ENCODE data around the gene SWI5. TPM values are rescaled to one million over a fixed set of nuclear protein-coding genes. Genes with fewer than 3 reads are reported as not detected.
"Not testable (repeated sequence)": the region's sequence is repeated elsewhere in the genome, so short reads cannot be mapped to it uniquely, and the experiment has no call there.

SWI5 gene
- total RNA-seq, result 13.5 and 13.7 TPM in 2 replicates

DNA sequence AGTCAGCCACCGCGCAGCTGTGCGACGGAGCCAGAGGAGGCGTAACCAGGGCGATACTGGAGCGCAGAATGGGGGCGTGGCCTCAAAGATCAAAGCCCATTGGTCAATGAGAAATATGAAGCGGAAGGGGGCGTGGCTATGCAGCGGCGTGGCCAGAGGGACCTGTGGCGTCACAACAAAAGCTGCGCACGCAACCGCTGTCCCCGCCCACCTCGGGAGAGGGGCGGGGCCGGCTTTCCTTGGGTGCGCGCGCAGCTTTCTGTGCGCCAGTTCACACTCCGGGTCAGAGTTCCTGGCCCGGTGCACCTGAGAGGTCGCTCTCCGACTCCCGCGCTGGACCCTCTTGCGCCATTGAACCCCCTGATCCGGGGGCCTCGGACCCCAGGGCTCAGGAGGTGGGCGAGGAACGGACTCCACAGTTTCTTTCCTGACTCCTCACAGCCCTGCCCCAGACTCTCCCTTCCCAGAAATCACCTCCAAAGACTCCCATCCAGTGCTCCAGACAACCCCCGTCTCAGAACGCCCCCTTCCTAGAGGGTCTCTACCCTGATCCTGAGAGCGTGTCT, at the start of gene SWI5:
TSS of gene SWI5 (plus strand) at position 269 of the 566 bp plus-strand sequence.
- intact Hi-C loops (cut with micrococcal nuclease), result loop anchor here (1.0 to 5.0 kb wide), 3 partner anchors 64 to 149 kb away; partner anchors contain the start of genes CIZ1, PTGES2 and SLC27A4
- H3K36me3 Mint-ChIP-seq (ENCODE audit: low read depth), result peaks cover 24% of the 10 kb centered on the region
- peak; percentile 100 for DNase-seq (ENCODE audit: low spot score)
- no peaks in the 10 kb centered on the region for H3K27me3 Mint-ChIP-seq (ENCODE audit: low read depth)
- no peaks in the 10 kb centered on the region for H3K9me3 Mint-ChIP-seq
- peak within 1 kb of the TSS; percentile 97 for H3K4me3 Mint-ChIP-seq (ENCODE audit: low read depth)
- peak within 1 kb of the TSS; percentile 89 for H3K27ac Mint-ChIP-seq
- H3K4me1 Mint-ChIP-seq (ENCODE audit: low read depth), result peaks cover 40% of the 10 kb centered on the region

DNA sequence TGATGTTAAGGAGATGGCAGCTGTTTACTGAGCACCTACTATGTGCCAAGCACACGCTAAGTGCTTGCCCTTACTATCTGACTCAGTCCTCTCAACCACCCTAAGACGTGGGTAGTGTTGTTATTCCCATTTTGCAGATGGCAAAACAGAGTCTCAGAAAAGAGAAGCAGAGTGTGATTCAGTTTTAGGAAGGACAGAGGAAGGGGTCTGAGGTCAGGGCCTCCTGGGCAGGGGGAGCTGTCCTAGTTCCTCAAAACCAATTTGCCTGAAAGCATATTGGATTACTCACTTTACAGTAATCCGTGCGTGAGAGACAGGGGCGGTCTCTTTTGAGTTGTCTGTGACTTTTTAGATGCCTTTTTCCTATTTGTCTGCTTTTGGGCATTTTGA, 49.7 kb upstream of the SWI5 start:
- H3K36me3 Mint-ChIP-seq (ENCODE audit: low read depth), result no peaks in the 10 kb centered on the region
- intact Hi-C loops (cut with micrococcal nuclease), result no loop called here

DNA sequence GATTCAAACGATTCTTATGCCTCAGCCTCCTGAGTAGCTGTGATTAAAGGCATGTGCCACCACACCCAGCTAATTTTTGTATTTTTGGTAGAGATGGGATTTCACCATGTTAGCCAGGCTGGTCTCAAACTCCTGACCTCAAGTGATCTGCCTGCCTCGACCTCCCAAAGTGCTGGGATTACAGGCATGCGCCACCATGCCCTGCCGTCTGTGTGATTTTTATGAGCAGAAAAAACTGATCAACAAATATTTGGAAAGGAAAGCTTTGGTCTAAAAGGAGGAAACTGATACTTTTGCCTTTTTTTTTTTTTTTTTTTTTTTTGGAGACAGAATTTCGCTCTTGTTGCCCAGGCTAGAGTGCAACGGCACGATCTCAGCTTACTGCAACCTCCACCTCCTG, 45.2 kb upstream of the SWI5 start:
- H3K4me3 Mint-ChIP-seq (ENCODE audit: low read depth); H3K9me3 Mint-ChIP-seq; H3K36me3 Mint-ChIP-seq (ENCODE audit: low read depth); H3K27ac Mint-ChIP-seq; intact Hi-C loops (cut with micrococcal nuclease); H3K4me1 Mint-ChIP-seq (ENCODE audit: low read depth); H3K27me3 Mint-ChIP-seq (ENCODE audit: low read depth); DNase-seq (ENCODE audit: low spot score): not testable (repeated sequence)

More for the DNA sequence above, 49.7 kb upstream of the SWI5 start:
- no peak for DNase-seq (ENCODE audit: low spot score)
- Mint-ChIP-seq H3K27me3 (ENCODE audit: low read depth) (no peaks in the 10 kb centered on the region), H3K4me3 (ENCODE audit: low read depth) (no peak overlapping the region), H3K4me1 (ENCODE audit: low read depth) (no peaks in the 10 kb centered on the region), H3K27ac (no peak overlapping the region), H3K9me3 (no peaks in the 10 kb centered on the region)

DNA sequence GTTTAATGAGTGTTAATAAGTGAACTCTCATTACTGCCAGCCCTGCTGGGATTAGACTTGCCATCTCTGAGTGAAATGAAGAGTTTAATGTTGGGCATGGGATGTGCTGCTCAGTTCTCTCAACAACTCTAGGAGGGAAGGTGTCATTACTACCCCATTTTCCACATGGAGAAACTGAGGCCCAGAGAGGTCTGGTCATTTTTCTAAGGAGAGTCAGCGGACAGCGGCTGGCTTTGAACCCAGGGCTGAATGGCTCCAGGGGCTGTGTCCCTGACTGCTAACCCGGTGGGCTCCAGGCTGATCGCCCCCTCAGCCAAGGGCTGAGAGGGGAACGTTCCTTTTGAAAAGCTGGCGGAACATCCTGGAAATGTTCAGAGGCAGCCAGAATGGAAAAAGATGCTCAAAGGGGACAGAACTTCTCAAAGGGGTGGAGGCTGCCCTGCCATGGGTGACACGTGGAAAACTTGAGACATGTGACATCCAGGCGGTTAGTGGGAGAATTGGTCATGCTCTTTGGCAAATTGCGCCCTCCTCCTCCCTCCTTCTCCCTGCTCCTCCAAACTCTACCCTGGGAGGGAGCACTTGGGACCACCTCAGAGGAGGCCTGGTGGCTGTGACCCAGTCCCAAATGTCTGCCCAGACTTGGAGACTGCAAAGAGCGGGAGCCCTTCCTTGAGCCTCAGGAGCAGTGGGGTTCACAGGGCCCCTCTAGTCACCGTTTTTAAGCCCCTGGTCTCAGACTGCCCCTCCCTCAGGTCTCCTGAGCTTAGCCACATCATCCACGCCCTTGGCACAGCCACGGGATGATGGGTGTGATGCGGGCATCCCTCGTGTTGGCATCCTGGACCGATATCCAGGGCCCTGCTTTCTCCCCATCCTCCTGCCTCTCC, 44.2 kb upstream of the SWI5 start:
- Mint-ChIP-seq H3K27ac (no peak overlapping the region), H3K4me1 (ENCODE audit: low read depth) (no peaks in the 10 kb centered on the region), H3K9me3 (no peaks in the 10 kb centered on the region), H3K27me3 (ENCODE audit: low read depth) (no peaks in the 10 kb centered on the region), H3K4me3 (ENCODE audit: low read depth) (no peak overlapping the region), H3K36me3 (ENCODE audit: low read depth) (no peaks in the 10 kb centered on the region)
- intact Hi-C loops (cut with micrococcal nuclease), result no loop called here
- DNase-seq (ENCODE audit: low spot score), result no peak

DNA sequence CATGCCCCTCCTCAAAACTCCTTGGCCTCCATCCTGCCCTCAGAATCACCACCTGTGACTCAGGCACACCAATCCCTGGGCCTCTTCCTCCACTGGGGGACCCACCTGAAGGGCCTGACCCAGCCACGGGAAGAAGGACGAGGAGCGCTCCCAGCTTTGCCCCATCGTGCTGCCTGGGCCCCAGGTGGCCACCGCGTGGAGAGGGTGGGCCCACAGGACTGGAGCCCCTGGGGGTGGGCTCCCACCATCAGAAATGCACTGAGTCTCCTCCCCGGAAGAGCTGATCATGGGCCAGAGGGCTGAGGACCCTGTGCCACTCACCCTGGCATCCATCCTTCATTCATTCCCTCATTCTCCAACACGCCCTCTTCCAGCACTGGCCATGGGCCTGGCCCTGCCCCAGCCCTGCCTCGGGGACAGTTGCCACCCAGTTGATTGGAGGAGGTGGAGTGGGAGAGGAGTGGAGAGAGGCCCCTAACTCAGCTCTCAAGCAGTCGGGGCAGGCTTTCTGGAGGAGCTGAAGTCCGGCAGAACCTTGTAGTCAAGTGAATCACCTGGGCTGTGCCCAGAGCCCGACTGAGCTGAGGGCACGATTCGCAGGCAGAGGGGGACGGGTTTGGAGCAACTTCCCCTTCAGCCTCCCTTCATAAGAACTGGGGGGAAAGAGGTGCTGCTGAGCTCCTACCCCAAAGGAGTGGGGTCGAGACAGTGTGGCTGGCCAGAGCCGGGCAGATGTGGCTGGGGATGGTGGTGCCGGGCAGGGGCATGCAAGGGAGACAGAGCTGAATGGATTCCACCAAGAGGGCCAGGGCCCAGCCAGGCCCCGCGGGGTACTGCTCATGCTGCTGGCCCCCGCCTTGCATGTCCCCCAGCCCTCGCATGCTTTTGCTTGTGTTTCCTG, 43.3 kb upstream of the SWI5 start:
- intact Hi-C loops (cut with micrococcal nuclease), result no loop called here
- H3K27me3 Mint-ChIP-seq (ENCODE audit: low read depth), result no peaks in the 10 kb centered on the region

DNA sequence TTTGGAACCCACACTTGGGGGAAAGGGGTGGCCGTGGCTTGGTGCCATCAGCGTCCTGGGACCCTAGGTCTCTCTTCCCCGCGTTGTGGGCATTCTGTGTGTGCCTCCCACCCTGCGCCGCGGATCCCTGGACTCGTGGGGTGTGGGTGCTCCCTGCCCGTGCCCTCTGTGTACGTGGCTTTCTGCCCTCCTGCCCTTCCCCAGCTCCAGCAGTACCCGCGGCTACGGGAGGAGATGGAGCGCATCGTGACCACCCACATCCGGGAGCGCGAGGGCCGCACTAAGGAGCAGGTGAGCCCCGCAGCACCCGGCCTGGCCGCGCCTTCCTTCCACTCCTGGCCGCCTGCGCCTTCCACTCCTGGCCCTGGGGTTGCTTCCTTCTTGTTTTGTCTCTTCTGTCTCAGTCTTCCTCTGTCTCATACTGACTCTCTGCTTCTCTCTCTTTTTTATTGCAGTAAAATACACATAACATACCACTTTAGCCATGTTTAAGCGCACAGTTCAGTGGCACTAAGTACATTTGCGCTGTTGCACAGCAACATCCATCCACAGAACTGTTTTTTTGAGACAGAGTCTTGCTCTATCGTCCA, 42.2 kb upstream of the SWI5 start:
- no peak overlapping the region for H3K4me3 Mint-ChIP-seq (ENCODE audit: low read depth)
- H3K27ac Mint-ChIP-seq, result no peak overlapping the region
- intact Hi-C loops (cut with micrococcal nuclease), result no loop called here
- H3K4me1 Mint-ChIP-seq (ENCODE audit: low read depth), result no peaks in the 10 kb centered on the region
- peaks cover 1% of the 10 kb centered on the region for H3K27me3 Mint-ChIP-seq (ENCODE audit: low read depth)
- no peak for DNase-seq (ENCODE audit: low spot score)
- no peaks in the 10 kb centered on the region for H3K36me3 Mint-ChIP-seq (ENCODE audit: low read depth)
- no peaks in the 10 kb centered on the region for H3K9me3 Mint-ChIP-seq

More for the DNA sequence above, 43.3 kb upstream of the SWI5 start:
- Mint-ChIP-seq H3K4me1 (ENCODE audit: low read depth) (no peaks in the 10 kb centered on the region), H3K36me3 (ENCODE audit: low read depth) (no peaks in the 10 kb centered on the region), H3K9me3 (no peaks in the 10 kb centered on the region), H3K27ac (no peak overlapping the region), H3K4me3 (ENCODE audit: low read depth) (no peak overlapping the region)
- DNase-seq (ENCODE audit: low spot score), result no peak

DNA sequence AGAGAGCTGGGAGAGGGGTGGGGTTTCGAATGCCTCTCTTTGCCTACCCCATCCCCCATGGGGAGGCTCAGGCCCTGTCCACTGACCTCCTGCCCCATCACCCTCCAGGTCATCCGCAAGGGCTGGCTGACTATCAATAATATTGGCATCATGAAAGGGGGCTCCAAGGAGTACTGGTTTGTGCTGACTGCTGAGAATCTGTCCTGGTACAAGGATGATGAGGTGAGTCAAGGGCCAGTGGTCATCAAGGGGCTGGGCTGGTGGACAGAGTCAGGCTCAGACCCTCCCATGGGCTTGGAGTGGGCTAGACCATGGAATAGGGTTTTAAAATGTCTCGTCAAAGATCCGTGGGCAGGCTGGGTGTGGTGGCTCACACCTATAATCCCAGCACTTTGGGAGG, 34.0 kb upstream of the SWI5 start:
- Mint-ChIP-seq H3K27me3 (ENCODE audit: low read depth) (peaks cover 14% of the 10 kb centered on the region), H3K9me3 (no peaks in the 10 kb centered on the region), H3K36me3 (ENCODE audit: low read depth) (no peaks in the 10 kb centered on the region), H3K4me3 (ENCODE audit: low read depth) (no peak overlapping the region), H3K27ac (no peak overlapping the region), H3K4me1 (ENCODE audit: low read depth) (peaks cover 7% of the 10 kb centered on the region)
- no peak for DNase-seq (ENCODE audit: low spot score)
- intact Hi-C loops (cut with micrococcal nuclease), result no loop called here

DNA sequence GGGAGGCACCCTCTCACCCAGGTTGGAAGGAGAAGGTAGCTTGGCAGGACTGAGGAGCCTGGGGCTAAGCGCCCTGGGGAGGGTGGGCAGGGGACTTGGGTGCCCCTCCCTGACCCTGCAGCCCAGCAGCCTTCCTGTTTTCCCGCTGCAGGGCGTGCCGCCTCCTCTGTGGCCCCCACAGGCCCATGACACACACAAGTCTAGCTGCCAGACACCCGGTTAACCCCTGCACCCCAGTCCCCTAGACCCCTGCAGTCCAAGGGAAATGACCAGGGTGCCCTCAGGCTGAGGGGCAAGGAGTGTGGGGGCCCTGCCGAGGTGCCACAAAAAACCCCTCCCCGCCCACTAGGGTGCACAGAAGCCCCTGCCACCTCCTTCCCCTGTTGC, 33.3 kb upstream of the SWI5 start:
- H3K9me3 Mint-ChIP-seq, result no peaks in the 10 kb centered on the region
- H3K27me3 Mint-ChIP-seq (ENCODE audit: low read depth), result peaks cover 17% of the 10 kb centered on the region
- peaks cover 7% of the 10 kb centered on the region for H3K4me1 Mint-ChIP-seq (ENCODE audit: low read depth)
- no peaks in the 10 kb centered on the region for H3K36me3 Mint-ChIP-seq (ENCODE audit: low read depth)
- no peak overlapping the region for H3K27ac Mint-ChIP-seq
- no peak for DNase-seq (ENCODE audit: low spot score)
- intact Hi-C loops (cut with micrococcal nuclease), result no loop called here
- H3K4me3 Mint-ChIP-seq (ENCODE audit: low read depth), result no peak overlapping the region

DNA sequence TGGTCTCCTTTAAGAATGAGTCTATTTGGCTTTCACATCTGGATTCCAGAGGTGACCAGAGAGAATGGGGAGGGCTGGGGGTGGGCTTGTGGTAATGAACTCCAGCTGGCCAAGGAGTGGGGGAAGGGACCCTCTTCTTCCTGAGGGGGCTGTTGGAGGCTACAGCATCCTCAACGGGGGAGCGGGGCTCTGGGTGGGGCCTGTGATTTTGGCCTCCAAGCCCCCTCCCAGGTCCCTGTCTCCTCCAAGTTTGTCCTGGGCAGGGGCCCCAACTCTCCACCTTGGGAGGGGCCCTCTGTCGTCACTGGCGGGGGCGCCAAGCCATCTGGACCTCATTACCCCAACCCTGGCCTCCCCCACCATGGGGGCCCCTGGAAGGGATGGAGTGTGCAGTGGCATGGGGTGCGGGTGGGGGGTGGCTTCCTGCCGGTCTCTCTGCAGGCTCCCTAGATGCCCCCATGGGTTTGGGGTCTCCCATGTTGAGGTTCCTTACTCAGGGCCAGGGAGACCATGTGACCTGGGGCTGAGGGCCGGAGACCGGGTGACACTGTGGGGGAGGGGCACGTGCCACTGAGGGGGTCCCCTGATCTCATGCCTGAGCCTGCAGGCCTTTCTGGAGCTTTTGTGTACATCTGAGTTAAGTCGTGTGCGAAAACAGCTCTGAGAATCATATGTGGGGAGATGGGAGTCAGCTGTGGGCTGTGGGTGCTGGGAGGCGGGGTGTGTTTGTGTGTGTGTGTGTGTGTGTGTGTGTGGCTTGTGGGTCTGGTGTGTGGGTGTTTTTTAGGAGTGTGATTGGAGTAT, 32.7 kb upstream of the SWI5 start:
- Mint-ChIP-seq H3K9me3 (no peaks in the 10 kb centered on the region), H3K4me3 (ENCODE audit: low read depth) (no peak overlapping the region), H3K27ac (no peak overlapping the region), H3K36me3 (ENCODE audit: low read depth) (no peaks in the 10 kb centered on the region), H3K27me3 (ENCODE audit: low read depth) (peaks cover 18% of the 10 kb centered on the region), H3K4me1 (ENCODE audit: low read depth) (peaks cover 7% of the 10 kb centered on the region)
- no peak for DNase-seq (ENCODE audit: low spot score)
- intact Hi-C loops (cut with micrococcal nuclease), result no loop called here

DNA sequence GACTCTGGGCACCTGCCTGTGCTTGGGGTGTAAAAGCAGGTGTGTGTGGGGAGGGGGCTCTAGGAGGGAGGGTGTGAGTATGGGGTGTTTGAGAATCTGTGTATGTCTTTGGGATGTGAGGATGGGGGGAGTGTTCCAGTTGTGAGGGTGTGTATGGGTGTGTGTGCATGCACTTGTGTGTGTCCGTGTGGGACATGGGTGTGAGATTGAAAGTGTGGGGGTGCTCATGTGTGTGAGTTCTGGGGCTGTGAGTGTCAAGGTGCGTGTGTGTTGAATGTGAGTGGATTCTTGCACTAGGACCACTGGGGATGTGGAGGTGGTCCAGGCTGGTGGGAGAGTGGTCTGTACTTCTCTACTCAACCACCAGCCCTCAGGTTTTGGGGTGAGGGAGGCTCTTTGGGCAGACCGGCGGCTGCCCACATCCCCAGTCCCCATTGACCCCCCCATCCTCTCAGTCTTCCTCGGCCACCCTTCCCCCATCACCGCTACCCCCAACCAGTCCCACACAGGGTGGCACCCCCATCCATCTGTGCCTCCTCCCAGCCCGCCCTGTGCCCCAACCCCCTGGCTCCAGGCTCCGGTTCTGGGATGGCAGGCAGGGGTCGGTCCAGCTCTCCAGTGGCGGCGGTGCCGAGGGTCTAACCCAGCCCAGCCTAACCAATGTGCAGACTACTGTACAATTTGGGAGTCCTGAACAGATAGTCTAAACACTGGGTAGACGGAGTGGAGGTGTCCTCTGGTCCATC, 31.8 kb upstream of the SWI5 start:
- no peaks in the 10 kb centered on the region for H3K36me3 Mint-ChIP-seq (ENCODE audit: low read depth)
- H3K4me3 Mint-ChIP-seq (ENCODE audit: low read depth), result no peak overlapping the region
- H3K27ac Mint-ChIP-seq, result no peak overlapping the region
- intact Hi-C loops (cut with micrococcal nuclease), result no loop called here
- H3K4me1 Mint-ChIP-seq (ENCODE audit: low read depth), result peaks cover 7% of the 10 kb centered on the region
- H3K27me3 Mint-ChIP-seq (ENCODE audit: low read depth), result peaks cover 20% of the 10 kb centered on the region
- DNase-seq (ENCODE audit: low spot score), result no peak
- no peaks in the 10 kb centered on the region for H3K9me3 Mint-ChIP-seq

DNA sequence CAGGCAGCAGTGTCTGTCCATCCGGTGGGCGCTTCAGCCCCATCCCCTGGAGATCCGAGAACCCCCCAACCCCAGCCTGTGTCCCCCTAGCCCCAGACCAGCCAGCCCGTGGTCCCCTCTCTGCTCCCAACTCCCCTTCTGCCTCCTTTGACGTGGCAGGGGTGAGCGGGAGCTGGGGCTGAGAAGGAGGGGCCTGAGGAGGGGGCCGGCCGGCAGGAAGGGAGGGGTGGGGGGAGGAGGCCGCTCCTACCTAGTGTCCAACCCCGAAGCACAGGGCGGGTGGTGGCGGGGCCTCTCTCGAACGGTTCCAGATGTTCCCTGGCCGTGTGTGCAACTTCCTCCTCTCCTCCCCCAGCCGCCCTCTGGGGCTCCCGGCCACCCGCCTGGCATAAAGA, 31.2 kb upstream of the SWI5 start:
- H3K27me3 Mint-ChIP-seq (ENCODE audit: low read depth), result peaks cover 23% of the 10 kb centered on the region
- peaks cover 10% of the 10 kb centered on the region for H3K4me1 Mint-ChIP-seq (ENCODE audit: low read depth)
- intact Hi-C loops (cut with micrococcal nuclease), result no loop called here
- H3K9me3 Mint-ChIP-seq, result no peaks in the 10 kb centered on the region
- H3K36me3 Mint-ChIP-seq (ENCODE audit: low read depth), result no peaks in the 10 kb centered on the region
- no peak overlapping the region for H3K27ac Mint-ChIP-seq
- no peak overlapping the region for H3K4me3 Mint-ChIP-seq (ENCODE audit: low read depth)
- no peak for DNase-seq (ENCODE audit: low spot score)

All from activated T-helper 2 cell treated with anti-CD3 and anti-CD28 coated beads, Interferon-gamma antibody, Interleukin-2, Interleukin-4, amounts not matched to agents 10 μg/mL and 5 μg/mL and 100 μg/mL, durations not matched to agents 14 hours and 24 hours and 36 hours (primary cell).